ENCODE results near the gene ADCY4.

The ADCY4 gene

GRCh38 chr14:24315243-24315806 lies 19.5 kb downstream of the ADCY4 start:
- DNase-seq, result no peak

GRCh38 chr14:24314377-24315193 lies 20.3 kb downstream of the ADCY4 start:
- DNase-seq, result no peak

- DNase-seq, result no peak
Measured at GRCh38 chr14:24313913-24314312, 21.0 kb downstream of the ADCY4 start.

- no peak for DNase-seq
Measured at GRCh38 chr14:24312736-24313507, 21.9 kb downstream of the ADCY4 start.

GRCh38 chr14:24311837-24312615 lies 22.8 kb downstream of the ADCY4 start:
- DNase-seq, result no peak

GRCh38 chr14:24310646-24311604 lies 23.9 kb downstream of the ADCY4 start, which contains the start of gene LTB4R:
Gene LTB4R, plus strand, starts transcription at chr14:24311502. Its CDS starts 4,150 bp downstream, at chr14:24315652.
- no peak for DNase-seq

- no peak for DNase-seq
Measured at GRCh38 chr14:24310265-24310645, 24.6 kb downstream of the ADCY4 start.

- DNase-seq, result no peak
Measured at GRCh38 chr14:24309538-24310264, 25.2 kb downstream of the ADCY4 start, which contains the start of gene LTB4R2. Gene LTB4R2, plus strand, starts transcription at chr14:24310140. Its CDS starts 525 bp downstream, at chr14:24310665.

GRCh38 chr14:24308342-24309124 lies 26.3 kb downstream of the ADCY4 start:
- DNase-seq, result no peak

- peak; percentile 5 to 17 for DNase-seq
Measured at GRCh38 chr14:24307575-24308341, 27.1 kb downstream of the ADCY4 start, which contains the start of gene CIDEB. Gene CIDEB, minus strand, starts transcription at chr14:24307977. Its CDS starts 119 bp downstream, at chr14:24307858.

GRCh38 chr14:24307156-24307574 lies 27.7 kb downstream of the ADCY4 start:
- DNase-seq, result no peak

GRCh38 chr14:24304019-24304387 lies 30.9 kb downstream of the ADCY4 start:
- DNase-seq, result no peak

GRCh38 chr14:24300326-24300980 lies 34.4 kb downstream of the ADCY4 start:
- DNase-seq, result no peak

- peak; percentile 82 to 84 for DNase-seq
Measured at GRCh38 chr14:24299255-24300191, 35.3 kb downstream of the ADCY4 start, which contains the start of the genes DHRS1 and NOP9. Gene DHRS1, minus strand, starts transcription at chr14:24299780. Its CDS starts 674 bp downstream, at chr14:24299106. Gene NOP9, plus strand, starts transcription at chr14:24299850. Its CDS starts 105 bp downstream, at chr14:24299955.

GRCh38 chr14:24298892-24299254 lies 36.0 kb downstream of the ADCY4 start:
- no peak for DNase-seq

GRCh38 chr14:24297190-24297964 lies 37.5 kb downstream of the ADCY4 start:
- peak; percentile 13 to 42 for DNase-seq

Data from NCI-H2081 (cell line).